B cell (primary cell): ENCODE data around the gene PILRB. TPM values are rescaled to one million over a fixed set of nuclear protein-coding genes. Genes with fewer than 3 reads are reported as not detected.

Source experiments
- ATAC-seq: fragments of 200-7000 bp; cut with Tn5 transposase; one replicate; pipeline ENCODE4 v1.10.0; 2021; ENCODE audit warnings: low read depth, mild to moderate bottlenecking, moderate number of reproducible peaks, moderate library complexity
- CTCF ChIA-PET: fragments of 350-600 bp; sonication (Branson Sonifier 250); formaldehyde crosslinking; loops from one replicate; lab custom pipeline; 2021; ENCODE audit warnings: antibody characterized with exemption, inconsistent platforms; lab: Charles Lee
- POLR2A ChIA-PET: fragments of 350-600 bp; sonication (Branson Sonifier 250); formaldehyde crosslinking; loops from one replicate; lab custom pipeline; 2021; ENCODE audit warnings: antibody characterized with exemption; lab: Charles Lee
- DNase-seq: peaks from one replicate; pipeline ENCODE4 v3.0.0; 2013
- H2AFZ ChIP-seq: 2 replicates; pipeline ENCODE4 v1.6.1; 2012; ENCODE audit warnings: mild to moderate bottlenecking, low read depth, low read length; ENCODE audit not compliant: insufficient read depth, poor library complexity, severe bottlenecking
- H3K27ac ChIP-seq, 2 donors: 1 replicate in 1 of 2; 2 replicates in 1 of 2; pipeline ENCODE4 v1.5.1; 2012 to 2013; ENCODE audit warnings: low read length in 2 of 2, mild to moderate bottlenecking in 2 of 2, moderate library complexity in 1 of 2
- H3K27me3 ChIP-seq, 4 experiments: fragments of 200-600 bp in 1 of 4; sonication (generic) in 1 of 4; replicated peaks in 1 of 4; 1 replicate in 2 of 4; 2 replicates in 2 of 4; pipeline versions ENCODE4 v1.6.1 to v1.7.0; 2013 to 2016; ENCODE audit warnings: low read length in 3 of 4, mild to moderate bottlenecking in 2 of 4, mixed read lengths in 1 of 4, moderate library complexity in 1 of 4; ENCODE audit not compliant: insufficient read depth in 4 of 4, control insufficient read depth in 3 of 4; ENCODE audit errors: control extremely low read depth in 1 of 4
- H3K36me3 ChIP-seq, 2 experiments: replicated peaks in 1 of 2; 1 replicate in 1 of 2; 2 replicates in 1 of 2; pipeline versions ENCODE4 v1.6.1 to v1.7.1; 2013; ENCODE audit warnings: low read length in 1 of 2; ENCODE audit not compliant: insufficient read depth in 2 of 2, control insufficient read depth in 1 of 2; ENCODE audit errors: control extremely low read depth in 1 of 2, extremely low read depth in 1 of 2
- H3K4me1 ChIP-seq, 2 donors: fragments of 200-600 bp in 1 of 2; sonication (generic) in 1 of 2; 1 replicate in 1 of 2; 2 replicates in 1 of 2; pipeline versions ENCODE4 v1.5.1 to v1.6.1; 2013 to 2017; ENCODE audit warnings: low read length in 2 of 2; ENCODE audit not compliant: control insufficient read depth in 2 of 2, insufficient read depth in 2 of 2
- H3K4me2 ChIP-seq: replicated peaks from 2 replicates; pipeline ENCODE3; 2012; ENCODE audit warnings: mild to moderate bottlenecking, low read depth, low read length; ENCODE audit not compliant: poor library complexity, severe bottlenecking
- H3K4me3 ChIP-seq, 5 experiments: fragments of 200-600 bp in 1 of 5; sonication (generic) in 1 of 5; 1 replicate in 3 of 5; 2 replicates in 2 of 5; pipeline versions ENCODE4 v1.5.1 to v1.7.0; 2011 to 2016; ENCODE audit warnings: low read length in 4 of 5, mild to moderate bottlenecking in 4 of 5, low read depth in 2 of 5, control low read depth in 1 of 5, moderate library complexity in 1 of 5; ENCODE audit not compliant: insufficient read depth in 1 of 5; ENCODE audit errors: control extremely low read depth in 1 of 5, extremely low read depth in 1 of 5
- H3K79me2 ChIP-seq: fragments of 200-600 bp; sonication (generic); one replicate; pipeline ENCODE4 v1.6.0; 2016; ENCODE audit warnings: low read length; ENCODE audit not compliant: control insufficient read depth, insufficient read depth
- H3K9ac ChIP-seq: fragments of 200-600 bp; sonication (generic); 2 replicates; pipeline ENCODE4 v1.6.1; 2017; ENCODE audit warnings: mild to moderate bottlenecking, low read length, moderate library complexity
- H3K9me3 ChIP-seq, 3 donors: one replicate each; pipeline versions ENCODE4 v1.6.1 to v1.7.1; 2013; ENCODE audit warnings: low read length in 2 of 3; ENCODE audit not compliant: control insufficient read depth in 2 of 3, insufficient read depth in 1 of 3; ENCODE audit errors: control extremely low read depth in 1 of 3
- H4K20me1 ChIP-seq: 2 replicates; pipeline ENCODE4 v1.6.0; 2012; ENCODE audit warnings: mild to moderate bottlenecking, low read length; ENCODE audit not compliant: insufficient read depth, control insufficient read depth, poor library complexity, severe bottlenecking
- H3K27ac Mint-ChIP-seq: one replicate; pipeline ENCODE4 v1.8.0; 2021; ENCODE audit warnings: mixed read lengths
- H3K27me3 Mint-ChIP-seq: one replicate; pipeline ENCODE4 v1.8.0; 2021; ENCODE audit warnings: mixed read lengths
- H3K4me1 Mint-ChIP-seq: one replicate; pipeline ENCODE4 v1.8.0; 2021; ENCODE audit warnings: mixed read lengths
- H3K4me3 Mint-ChIP-seq: one replicate; pipeline ENCODE4 v1.8.0; 2021; ENCODE audit warnings: mixed read lengths
- H3K9me3 Mint-ChIP-seq: one replicate; pipeline ENCODE4 v1.8.0; 2022; ENCODE audit warnings: mixed read lengths; ENCODE audit not compliant: insufficient read depth
- CTCF ChIP-seq: fragments of 200-600 bp; IDR thresholded peaks from one replicate; pipeline ENCODE4 v1.8.0; 2022; ENCODE audit warnings: antibody characterized with exemption, mild to moderate bottlenecking
- EZH2 ChIP-seq: IDR thresholded peaks from 2 replicates; pipeline ENCODE4 v1.6.1; 2012; ENCODE audit warnings: borderline replicate concordance, low read depth, mild to moderate bottlenecking, moderate library complexity, low read length; ENCODE audit not compliant: insufficient read depth, poor library complexity, severe bottlenecking
- WGBS: methylation state at CpG from one replicate; pipeline ENCODE4 v1.1.5; 2013; ENCODE audit warnings: missing lambda C conversion rate; ENCODE audit not compliant: insufficient coverage; 5-methylcytosine and 5-hydroxymethylcytosine counted together
- intact Hi-C: fragments of 100-400 bp; cut with micrococcal nuclease; formaldehyde crosslinking; loops from one replicate; pipeline ENCODE4 v1.10.0; 2022
- polyA plus RNA-seq: library from polyadenylated mRNA; depleted of rRNA; stranded (reverse); fragments of >200 nt; gene quantifications from 2 replicates; pipeline ENCODE4 v1.2.3, GENCODE V29; 2012
- total RNA-seq, 2 donors: library from RNA; stranded (reverse); fragments of 120-200 nt in 1 of 2; gene quantifications; 1 replicate in 1 of 2; 2 replicates in 1 of 2; pipeline versions ENCODE4 v1.2.3 to v1.2.4, GENCODE V29; 2013 to 2022

Gene PILRB
- total and polyA plus RNA-seq, 2 donors (not counting 1 experiment from before 2014, with no cell fraction given): 162 to 391 TPM

- intact Hi-C loops: loop anchor here (1.0 to 2.0 kb wide), 4 partner anchors 38 to 275 kb away; partner anchors contain the start of gene PILRB
- ChIA-PET POLR2A (interaction anchor here (0.5 to 2.4 kb wide), 6 partner anchors 11 to 207 kb away, joined by 3 to 11 read pairs (median 6); partner anchors contain the start of genes MEPCE and ZCWPW1), CTCF (interaction anchor here (0.6 to 4.4 kb wide), 51 partner anchors 9 to 494 kb away, joined by 3 to 67 read pairs (median 5); partner anchors contain the start of genes GPC2, MBLAC1, MEPCE and PILRB)
- no peaks in the 10 kb centered on the region for H3K27me3 ChIP-seq
- DNase-seq (peak; percentile 86), ATAC-seq (peak; percentile 92)
- H3K9me3 ChIP-seq: no peaks in the 10 kb centered on the region
- no peak overlapping the region for H3K9ac ChIP-seq
- no peaks in the 10 kb centered on the region for H4K20me1 ChIP-seq
- H3K27ac ChIP-seq: no peak overlapping the region
- 39% methylated on average over 8 of the region's 12 CpGs for WGBS
- H3K4me2 ChIP-seq: peak overlapping the region; percentile 26
- Mint-ChIP-seq H3K9me3 (no peaks in the 10 kb centered on the region), H3K27ac (no peak overlapping the region), H3K4me3 (no peak overlapping the region), H3K27me3 (no peaks in the 10 kb centered on the region), H3K4me1 (peaks cover 9% of the 10 kb centered on the region)
- no peak overlapping the region for H2AFZ ChIP-seq
- TF ChIP-seq CTCF (peak; percentile 81), EZH2 (no peak)
- peaks cover 15 to 20% of the 10 kb centered on the region in 2 donors for H3K4me1 ChIP-seq
- peaks cover 0 to 12% of the 10 kb centered on the region in 2 experiments for H3K36me3 ChIP-seq
- no peak overlapping the region for H3K4me3 ChIP-seq
- H3K79me2 ChIP-seq: no peaks in the 10 kb centered on the region
These were observed 49.6 kb downstream of the PILRB start for GRCh38 chr7:100407285-100408180.

GRCh38 chr7:100411101-100411500 is 53.2 kb downstream of the PILRB start:
- Mint-ChIP-seq H3K4me3 (no peak overlapping the region), H3K4me1 (peaks cover 21% of the 10 kb centered on the region), H3K27me3 (no peaks in the 10 kb centered on the region), H3K27ac (no peak overlapping the region), H3K9me3 (no peaks in the 10 kb centered on the region)
- H3K4me2 ChIP-seq: peak overlapping the region; percentile 29
- WGBS: 100% methylated on average over 2 of the region's 6 CpGs
- H3K27me3 ChIP-seq: no peaks in the 10 kb centered on the region
- TF ChIP-seq CTCF: no peak
- TF ChIP-seq EZH2: no peak
- CTCF ChIA-PET: interaction anchor here (1.3 kb wide), 1 partner anchor 17 kb away, joined by 5 read pairs; no protein-coding TSS in a partner anchor
- no peaks in the 10 kb centered on the region for H4K20me1 ChIP-seq
- H3K36me3 ChIP-seq: peaks cover 0 to 3% of the 10 kb centered on the region in 2 experiments
- H3K4me3 ChIP-seq: no peak overlapping the region
- no peaks in the 10 kb centered on the region for H3K9me3 ChIP-seq
- H3K9ac ChIP-seq: no peak overlapping the region
- H3K4me1 ChIP-seq: peaks cover 27 to 34% of the 10 kb centered on the region in 2 donors
- no peak for ATAC-seq
- H2AFZ ChIP-seq: no peak overlapping the region
- H3K27ac ChIP-seq: no peak overlapping the region
- intact Hi-C loops: no loop called here
- POLR2A ChIA-PET: interaction anchor here (0.7 kb wide), 1 partner anchor 173 kb away, joined by 3 read pairs; no protein-coding TSS in a partner anchor
- DNase-seq: no peak
- no peaks in the 10 kb centered on the region for H3K79me2 ChIP-seq
